ENCODE data around the gene TCEAL7. TPM values are rescaled to one million over a fixed set of nuclear protein-coding genes. Genes with fewer than 3 reads are reported as not detected.

Gene TCEAL7
- total and polyA plus RNA-seq, 2 of the 4 experiments (the other 2 are of a cell fraction), result 6.5 to 15.4 TPM

DNA sequence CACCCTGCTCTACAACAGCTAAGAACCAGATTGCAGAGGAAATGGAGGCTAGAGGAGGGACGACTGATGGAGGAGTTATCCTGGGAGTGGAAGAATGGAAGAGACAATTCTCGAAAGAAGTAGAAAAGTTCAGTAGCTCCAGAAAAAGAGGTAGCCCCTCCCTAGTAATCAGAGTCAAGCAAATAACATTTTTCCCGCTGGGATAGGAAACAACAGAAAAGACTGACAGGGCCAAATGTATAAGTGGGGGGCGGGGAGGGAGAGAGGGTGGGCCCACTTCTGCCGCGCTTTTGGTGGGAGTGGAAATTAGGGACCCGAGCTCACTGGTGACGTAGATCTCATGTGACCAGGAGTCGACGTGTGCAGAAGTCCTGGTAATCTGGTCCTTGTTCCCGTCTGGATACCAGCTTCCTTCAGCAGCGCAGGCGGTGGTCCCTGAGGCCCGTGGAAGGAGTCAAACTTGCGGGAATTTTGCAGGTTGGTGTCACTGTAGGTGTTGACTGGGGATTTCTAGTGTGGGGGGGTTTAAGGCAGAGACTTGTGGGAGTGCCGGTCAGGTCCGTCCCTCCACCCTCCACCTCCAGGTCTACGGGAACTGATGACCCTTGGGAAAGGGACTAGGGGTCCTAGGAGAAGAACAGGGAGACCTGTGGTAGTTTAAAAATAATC lies 26.2 kb downstream of the TCEAL7 start, which contains the start of gene TCEAL9:
Gene TCEAL9, plus strand, starts transcription at position 377 of the 669 bp plus-strand sequence. CDS start 1,179 bp downstream, outside the sequence.
- DNase-seq, result peak; percentile 83
- Histone ChIP-seq H3K14ac (replicated peaks; ENCODE audit: low read depth, low read length) (peak within 1 kb of the TSS; percentile 99), H3K4me3 (ENCODE audit: insufficient read depth, low read depth, low read length) (peak within 1 kb of the TSS; percentile 94), H4K8ac (ENCODE audit: low read depth in 2 of 2, low read length in 2 of 2) (peak within 1 kb of the TSS; percentile 89 to 97), H4K5ac (ENCODE audit: low read depth, low read length) (peak within 1 kb of the TSS; percentile 97), H2AK5ac (ENCODE audit: low read depth, low read length) (peak within 1 kb of the TSS; percentile 54; the same call in 1 of the 2 replicates), H3K9ac (ENCODE audit: low read depth, low read length) (peak within 1 kb of the TSS; percentile 99), H3K4ac (ENCODE audit: low read depth, low read length) (peak within 1 kb of the TSS; percentile 91), H2BK5ac (ENCODE audit: low read depth, low read length, poor library complexity, severe bottlenecking) (peak within 1 kb of the TSS; percentile 97), H3K9me1 (ENCODE audit: insufficient read depth, low read length) (no peaks in the 10 kb centered on the region; the same call in 1 of the 2 replicates), H3K23ac (ENCODE audit: low read depth, low read length) (peak within 1 kb of the TSS; percentile 92), H4K20me1 (ENCODE audit: insufficient read depth, low read length) (no peaks in the 10 kb centered on the region), H2BK120ac (ENCODE audit: low read depth, low read length) (peak within 1 kb of the TSS; percentile 64), H3K36me3 (ENCODE audit: control insufficient read depth, insufficient read depth, low read length) (peaks cover 2% of the 10 kb centered on the region; the same call in 1 of the 2 replicates), H3K4me1 (ENCODE audit: control insufficient read depth, insufficient read depth, low read length) (peaks cover 3% of the 10 kb centered on the region; the same call in 1 of the 2 replicates), H3K9me3 (ENCODE audit: control insufficient read depth, insufficient read depth, low read length) (no peaks in the 10 kb centered on the region), H4K91ac (ENCODE audit: insufficient read depth, low read depth, low read length) (peak within 1 kb of the TSS; percentile 90), H2BK15ac (ENCODE audit: low read depth, low read length) (peak within 1 kb of the TSS; percentile 92; the same call in 1 of the 3 replicates), H3K18ac (ENCODE audit: low read depth, low read length) (peak within 1 kb of the TSS; percentile 95), H2BK20ac (ENCODE audit: low read depth, low read length) (peak within 1 kb of the TSS; percentile 39; the same call in 1 of the 2 replicates), H3K4me2 (ENCODE audit: low read depth, low read length) (peak within 1 kb of the TSS; percentile 84), H3K56ac (ENCODE audit: extremely low read depth, insufficient read depth, low read length) (peak within 1 kb of the TSS; percentile 89), H2AFZ (replicated peaks; ENCODE audit: low read length, poor library complexity) (peak within 1 kb of the TSS; percentile 86), H3K27me3 (ENCODE audit: control insufficient read depth, insufficient read depth, low read length) (no peaks in the 10 kb centered on the region), H2AK9ac (replicated peaks; ENCODE audit: low read depth, low read length, poor library complexity) (peak within 1 kb of the TSS; percentile 92), H3K79me1 (ENCODE audit: low read depth in 1 of 2, low read length in 2 of 2) (0 out of 4 replicates have a peak, but pooled peaks cover 0 to 6% of the 10 kb centered on the region in 2 experiments), H3K27ac (ENCODE audit: insufficient read depth, low read length) (peak within 1 kb of the TSS; percentile 87)
- POLR2A ChIA-PET (ENCODE audit: unreplicated experiment), result interaction anchor here (0.6 to 2.6 kb wide), 5 partner anchors 11 to 20 kb away, joined by 3 to 15 read pairs (median 3); partner anchors contain the start of gene BEX3
- CTCF ChIA-PET, result no interaction called here
- in situ Hi-C loops (cut with MboI; ENCODE audit: low sequenced_read_pairs) (no loop called here), dilution Hi-C loops (cut with HindIII; ENCODE audit: low sequenced_read_pairs, unreplicated experiment) (no loop called here), intact Hi-C loops (cut with micrococcal nuclease) (loop anchor here (1.0 to 5.0 kb wide), 2 partner anchors 21 to 106 kb away; no protein-coding TSS in a partner anchor)
- no TSS peak for BruUV-seq (replicated peaks)
- TF ChIP-seq, protein P1, sequence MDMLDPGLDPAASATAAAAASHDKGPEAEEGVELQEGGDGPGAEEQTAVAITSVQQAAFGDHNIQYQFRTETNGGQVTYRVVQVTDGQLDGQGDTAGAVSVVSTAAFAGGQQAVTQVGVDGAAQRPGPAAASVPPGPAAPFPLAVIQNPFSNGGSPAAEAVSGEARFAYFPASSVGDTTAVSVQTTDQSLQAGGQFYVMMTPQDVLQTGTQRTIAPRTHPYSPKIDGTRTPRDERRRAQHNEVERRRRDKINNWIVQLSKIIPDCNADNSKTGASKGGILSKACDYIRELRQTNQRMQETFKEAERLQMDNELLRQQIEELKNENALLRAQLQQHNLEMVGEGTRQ (IDR thresholded peaks at IDR 0.05; ENCODE audit: low read depth, low read length), result peak; percentile 66
- TF ChIP-seq FOS (IDR thresholded peaks at IDR 0.05; ENCODE audit: low read depth, low read length) (no peak), POLR2A (IDR thresholded peaks at IDR 0.05; ENCODE audit: low read depth, low read length) (peak; percentile 92), BHLHE40 (IDR thresholded peaks at IDR 0.05; ENCODE audit: low read depth, low read length) (0 out of 2 replicates have a peak, but pooled peaks have one; percentile 33)
- ATAC-seq (ENCODE audit: low read depth), result peak; percentile 81
- 16% methylated on average over 3 of the region's 18 CpGs; no CpG with 5 or more reads in 1 of the 2 experiments for WGBS, 2 experiments (ENCODE audit: extremely low coverage in 2 of 2, insufficient read length in 1 of 2)

All from IMR-90 (cell line).